Measurements from ENCODE around the gene S100PBP.

The S100PBP gene

GRCh38 chr1:32817159-32817814, at the start of gene S100PBP, which contains the start of gene YARS1:
TSS of gene S100PBP (plus strand) at chr1:32817653. CDS start at chr1:32826100, 8,447 bp downstream.
TSS of gene YARS1 (minus strand) at chr1:32817358. CDS start at chr1:32817244, 114 bp downstream.
- Histone ChIP-seq H3K4me3 (peak within 1 kb of the TSS; percentile 98), H3K27ac (peak within 1 kb of the TSS; percentile 90 to 99)
- DNase-seq (ENCODE audit: low spot score), result peak; percentile 100
- TF ChIP-seq, protein P1, sequence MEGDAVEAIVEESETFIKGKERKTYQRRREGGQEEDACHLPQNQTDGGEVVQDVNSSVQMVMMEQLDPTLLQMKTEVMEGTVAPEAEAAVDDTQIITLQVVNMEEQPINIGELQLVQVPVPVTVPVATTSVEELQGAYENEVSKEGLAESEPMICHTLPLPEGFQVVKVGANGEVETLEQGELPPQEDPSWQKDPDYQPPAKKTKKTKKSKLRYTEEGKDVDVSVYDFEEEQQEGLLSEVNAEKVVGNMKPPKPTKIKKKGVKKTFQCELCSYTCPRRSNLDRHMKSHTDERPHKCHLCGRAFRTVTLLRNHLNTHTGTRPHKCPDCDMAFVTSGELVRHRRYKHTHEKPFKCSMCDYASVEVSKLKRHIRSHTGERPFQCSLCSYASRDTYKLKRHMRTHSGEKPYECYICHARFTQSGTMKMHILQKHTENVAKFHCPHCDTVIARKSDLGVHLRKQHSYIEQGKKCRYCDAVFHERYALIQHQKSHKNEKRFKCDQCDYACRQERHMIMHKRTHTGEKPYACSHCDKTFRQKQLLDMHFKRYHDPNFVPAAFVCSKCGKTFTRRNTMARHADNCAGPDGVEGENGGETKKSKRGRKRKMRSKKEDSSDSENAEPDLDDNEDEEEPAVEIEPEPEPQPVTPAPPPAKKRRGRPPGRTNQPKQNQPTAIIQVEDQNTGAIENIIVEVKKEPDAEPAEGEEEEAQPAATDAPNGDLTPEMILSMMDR (IDR thresholded peaks at IDR 0.05), result no peak

- TF ChIP-seq, protein P1 (IDR thresholded peaks at IDR 0.05), result no peak
- H3K27ac ChIP-seq, result no peak overlapping the region
- H3K4me3 ChIP-seq, result no peak overlapping the region
- DNase-seq (ENCODE audit: low spot score), result no peak
These were observed 49.2 kb upstream of the S100PBP start for GRCh38 chr1:32768110-32768850.

- TF ChIP-seq, protein P1 (IDR thresholded peaks at IDR 0.05), result no peak
- Histone ChIP-seq H3K4me3 (no peak overlapping the region), H3K27ac (no peak overlapping the region)
- DNase-seq (ENCODE audit: low spot score), result no peak
These were observed 47.8 kb upstream of the S100PBP start for GRCh38 chr1:32769524-32770220.

- no peak for DNase-seq (ENCODE audit: low spot score)
- Histone ChIP-seq H3K27ac (no peak overlapping the region), H3K4me3 (no peak overlapping the region)
- TF ChIP-seq, protein P1 (IDR thresholded peaks at IDR 0.05), result no peak
These were observed 47.2 kb upstream of the S100PBP start for GRCh38 chr1:32770221-32770731.

- TF ChIP-seq, protein P1 (IDR thresholded peaks at IDR 0.05), result no peak
- Histone ChIP-seq H3K4me3 (no peak overlapping the region), H3K27ac (no peak overlapping the region)
- DNase-seq (ENCODE audit: low spot score), result no peak
These were observed 46.5 kb upstream of the S100PBP start for GRCh38 chr1:32770741-32771548.

- DNase-seq (ENCODE audit: low spot score), result no peak
- H3K27ac ChIP-seq, result no peak overlapping the region
- TF ChIP-seq, protein P1 (IDR thresholded peaks at IDR 0.05), result no peak
- H3K4me3 ChIP-seq, result no peak overlapping the region
These were observed 45.7 kb upstream of the S100PBP start for GRCh38 chr1:32771561-32772280.

Measured in coronary artery (tissue), 2 donors.